GM19468 (cell line): Measurements from ENCODE around the gene TNFRSF18.

ENCODE experiments used
- ATAC-seq: cut with Tn5 transposase; IDR thresholded peaks from one replicate; pipeline ENCODE4 v1.9.1; 2021; ENCODE audit warnings: mild to moderate bottlenecking, moderate library complexity, moderate number of reproducible peaks; ENCODE audit not compliant: unreplicated experiment; ENCODE audit errors: extremely low read depth

TNFRSF18 gene

GRCh38 chr1:1169429-1170214, 36.8 kb downstream of the TNFRSF18 start:
- no peak for ATAC-seq

- ATAC-seq: no peak
Observed at GRCh38 chr1:1168451-1169411, 37.7 kb downstream of the TNFRSF18 start.

GRCh38 chr1:1167841-1168450, 38.4 kb downstream of the TNFRSF18 start:
- ATAC-seq: no peak

GRCh38 chr1:1167398-1167821, 39.0 kb downstream of the TNFRSF18 start:
- no peak for ATAC-seq

DNA sequence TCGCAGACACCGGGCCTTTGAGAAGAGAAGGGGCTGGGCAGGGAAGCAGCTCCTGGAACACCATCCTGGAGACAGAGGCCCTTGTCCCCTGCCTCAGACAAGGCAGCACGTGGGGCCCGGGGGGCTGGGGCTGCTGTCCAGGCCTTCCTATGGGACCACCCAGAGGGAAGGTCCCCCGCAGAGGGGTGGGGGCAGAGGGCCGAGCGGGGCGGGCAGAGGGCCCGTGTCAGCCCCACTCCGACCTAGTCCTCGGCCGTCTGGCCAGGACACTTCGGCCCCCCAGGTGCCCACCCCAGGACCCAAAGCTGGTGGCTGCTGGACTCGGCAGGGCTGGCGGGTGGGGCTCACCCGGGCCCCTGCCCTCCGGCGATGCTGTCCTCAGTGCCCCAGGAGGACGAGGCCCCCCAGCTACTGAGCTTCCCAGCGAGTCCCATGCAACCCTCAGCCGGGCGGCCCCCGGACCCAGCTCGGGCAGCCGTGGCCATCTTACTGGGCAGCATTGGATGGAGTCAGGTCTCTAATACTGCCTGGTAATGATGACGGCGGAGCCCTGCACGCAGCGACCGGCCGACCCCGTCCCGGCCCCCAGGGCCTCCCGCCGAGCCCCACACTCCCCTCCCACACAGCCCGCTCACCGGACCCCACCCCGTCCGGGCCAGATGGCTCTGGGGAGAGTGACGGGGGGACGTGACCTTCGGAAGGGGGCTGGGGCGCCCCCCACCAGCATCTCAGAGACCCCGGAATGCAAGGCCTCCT, 39.6 kb downstream of the TNFRSF18 start:
- ATAC-seq: no peak

GRCh38 chr1:1165900-1166421, 40.4 kb downstream of the TNFRSF18 start:
- ATAC-seq: no peak

DNA sequence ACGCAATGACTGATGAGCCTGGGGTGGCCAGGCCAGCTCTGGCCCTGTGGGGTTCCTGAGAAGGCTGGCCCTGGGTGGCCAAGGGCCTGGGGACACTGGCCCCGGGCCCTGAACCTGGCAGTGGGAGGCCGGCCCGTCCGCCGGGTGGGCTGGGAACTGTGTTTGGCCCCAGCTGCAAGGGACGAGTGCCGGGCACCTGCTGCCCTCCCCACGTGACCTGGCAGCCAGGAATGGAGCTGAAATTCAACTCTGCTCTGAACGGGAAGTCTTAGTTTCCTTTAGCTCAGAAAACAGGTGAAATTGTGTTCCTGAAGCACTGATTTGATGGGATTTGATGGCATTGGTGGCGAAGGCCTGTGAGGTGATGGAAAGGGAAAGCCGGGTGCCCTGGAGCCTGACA, 40.9 kb downstream of the TNFRSF18 start:
- ATAC-seq: no peak

DNA sequence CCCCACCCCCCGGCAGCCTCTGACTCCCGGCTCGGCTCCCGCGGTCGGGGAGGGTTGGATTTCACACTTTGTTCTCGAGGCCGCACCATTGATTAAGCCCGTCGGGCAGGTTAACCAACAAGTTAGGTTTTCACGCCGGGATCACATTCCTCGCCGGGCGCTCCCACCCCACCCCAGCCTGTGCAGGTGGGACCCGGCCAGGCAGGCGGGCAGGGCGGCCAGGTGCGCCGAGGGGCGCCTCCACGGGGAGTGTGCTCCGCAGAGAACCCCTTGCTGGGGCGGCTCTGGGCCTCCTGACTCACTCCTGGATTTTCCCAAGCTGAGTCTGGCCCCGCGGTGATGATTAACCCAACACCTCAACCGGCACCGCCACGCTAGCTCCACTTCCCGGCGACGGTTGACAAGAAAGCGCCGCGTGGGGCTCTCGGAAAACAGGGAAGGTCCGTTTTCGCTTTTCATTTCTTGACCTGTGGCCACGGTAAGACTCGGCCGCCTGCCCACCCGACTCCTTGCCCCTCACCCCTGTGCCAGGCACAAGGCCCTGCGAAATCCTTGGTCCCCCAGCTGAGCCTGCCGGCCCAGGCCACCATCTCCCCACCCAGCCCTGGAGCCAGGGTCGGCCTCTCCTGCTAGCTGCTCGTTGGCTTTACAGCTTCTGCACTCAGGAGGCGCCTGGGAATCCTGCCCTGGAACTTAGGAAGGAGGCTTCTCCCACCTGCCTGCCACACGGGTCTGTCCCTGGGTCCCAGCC, 41.5 kb downstream of the TNFRSF18 start:
- ATAC-seq: no peak

DNA sequence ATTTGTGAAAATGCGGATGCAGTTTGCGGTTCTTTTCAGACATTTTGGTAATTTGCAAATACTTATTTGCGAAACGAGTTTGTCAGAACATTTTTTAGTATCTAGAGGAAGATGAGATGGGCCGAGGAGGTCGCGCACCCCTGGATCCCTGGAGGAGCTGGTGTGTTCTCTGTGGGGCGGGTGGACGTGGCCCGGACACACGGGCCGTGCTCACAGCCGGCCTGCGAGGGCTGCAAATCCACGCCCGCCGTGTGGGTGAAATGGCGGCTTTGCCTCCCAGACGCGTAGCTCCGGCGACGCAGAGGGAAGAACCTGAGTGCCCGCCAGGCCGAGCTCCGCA, 42.1 kb downstream of the TNFRSF18 start:
- no peak for ATAC-seq

GRCh38 chr1:1163538-1164070, 42.8 kb downstream of the TNFRSF18 start:
- ATAC-seq: no peak

GRCh38 chr1:1162597-1163537, 43.5 kb downstream of the TNFRSF18 start:
- no peak for ATAC-seq

- ATAC-seq: no peak
Observed at GRCh38 chr1:1161683-1162079, 44.7 kb downstream of the TNFRSF18 start.

DNA sequence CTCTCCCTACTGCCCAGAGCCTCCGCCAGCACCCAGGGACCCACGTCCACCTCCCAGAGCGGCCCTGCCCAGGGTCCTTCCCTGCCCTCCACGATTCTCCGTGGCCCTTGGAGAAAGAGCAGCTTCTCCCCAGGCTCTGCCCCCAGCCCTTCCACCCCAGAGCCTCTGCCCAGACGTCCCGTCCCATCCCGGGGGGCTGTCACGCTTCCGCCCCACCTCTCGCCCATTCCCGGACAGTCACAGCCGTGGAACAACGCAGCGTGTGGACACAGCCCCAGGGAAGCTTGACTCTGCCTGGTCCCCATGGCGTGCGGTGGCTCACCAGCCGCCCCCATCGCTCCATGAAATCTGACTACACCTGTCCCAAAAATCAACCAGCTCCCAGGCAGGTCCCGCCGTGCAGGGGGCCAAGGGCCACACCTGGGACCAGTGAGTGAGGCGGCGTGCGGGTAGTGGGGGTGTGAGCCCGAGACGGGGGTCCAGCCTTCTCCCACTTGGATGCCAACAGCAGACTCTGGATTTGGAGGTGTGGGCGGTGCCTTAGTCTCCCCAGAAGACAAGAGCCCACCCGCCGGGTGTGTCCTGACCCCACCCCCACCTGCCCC, 45.2 kb downstream of the TNFRSF18 start:
- ATAC-seq: no peak

DNA sequence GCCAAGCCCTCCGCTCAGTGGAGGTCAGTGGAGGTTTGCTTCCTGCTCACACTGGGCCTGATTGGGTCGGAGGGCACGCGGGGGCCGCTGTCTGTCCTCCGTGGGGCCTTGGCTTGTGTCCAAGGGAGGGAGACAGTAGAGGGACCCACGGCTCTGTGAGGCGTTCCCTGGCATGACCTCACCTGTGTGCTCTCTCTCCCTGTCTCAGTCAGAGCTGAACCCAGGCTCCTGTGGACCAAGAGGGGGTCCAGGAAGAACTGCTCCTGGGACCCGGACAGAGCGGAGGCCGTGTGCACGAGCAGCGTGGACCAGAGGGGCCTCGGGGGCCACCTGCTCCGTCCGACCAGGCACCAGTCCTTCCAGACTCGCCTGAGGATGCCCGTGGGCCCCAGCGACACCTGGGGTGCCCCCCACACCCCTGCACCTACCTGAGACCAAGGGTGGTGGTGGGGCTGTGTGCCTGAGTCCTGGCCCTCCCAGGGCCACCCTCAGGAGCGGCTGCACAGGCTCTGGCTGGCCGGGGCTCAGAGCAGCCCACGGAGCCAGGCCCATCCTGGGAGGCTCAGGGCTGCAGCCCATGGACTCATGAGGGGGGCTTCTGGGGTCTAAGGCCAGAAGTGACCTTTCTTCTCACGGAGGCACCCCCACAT, 46.0 kb downstream of the TNFRSF18 start:
- no peak for ATAC-seq

GRCh38 chr1:1157914-1158710, 48.3 kb downstream of the TNFRSF18 start:
- ATAC-seq: no peak

GRCh38 chr1:1157426-1157913, 48.9 kb downstream of the TNFRSF18 start:
- no peak for ATAC-seq
